ENCODE measurements around the gene CMA1.
"Not testable (repeated sequence)": the region's sequence is repeated elsewhere in the genome, so short reads cannot be mapped to it uniquely, and the experiment has no call there.

CMA1 gene

GRCh38 chr14:24508155-24508840 is at the start of gene CMA1:
TSS of gene CMA1 (minus strand) at chr14:24508265. CDS start at chr14:24508235, 30 bp downstream.
- no peak for FAIRE-seq

GRCh38 chr14:24556756-24557155 is 48.7 kb upstream of the CMA1 start:
- peak; percentile 60 for DNase-seq (ENCODE audit: low spot score)
- peak; percentile 22 for FAIRE-seq

More at GRCh38 chr14:24508155-24508840, at the start of gene CMA1:
- DNase-seq (ENCODE audit: low spot score): no peak

GRCh38 chr14:24549064-24549463 is 41.0 kb upstream of the CMA1 start:
- DNase-seq (ENCODE audit: low spot score); FAIRE-seq: not testable (repeated sequence)

- no peak for FAIRE-seq
- DNase-seq (ENCODE audit: low spot score): no peak
Measured at GRCh38 chr14:24542346-24542936, 34.4 kb upstream of the CMA1 start.

- FAIRE-seq: no peak
Measured at GRCh38 chr14:24535737-24536136, 27.7 kb upstream of the CMA1 start.

GRCh38 chr14:24534286-24534685 is 26.2 kb upstream of the CMA1 start:
- FAIRE-seq (no peak), DNase-seq (ENCODE audit: low spot score) (no peak)

More at GRCh38 chr14:24535737-24536136, 27.7 kb upstream of the CMA1 start:
- DNase-seq (ENCODE audit: low spot score): no peak

GRCh38 chr14:24525877-24526620 is 18.0 kb upstream of the CMA1 start:
- not testable (repeated sequence) for DNase-seq (ENCODE audit: low spot score); FAIRE-seq

GRCh38 chr14:24518851-24519250 is 10.8 kb upstream of the CMA1 start:
- FAIRE-seq (no peak), DNase-seq (ENCODE audit: low spot score) (no peak)

- no peak for FAIRE-seq
- DNase-seq (ENCODE audit: low spot score): no peak
Measured at GRCh38 chr14:24514209-24514608, 6.1 kb upstream of the CMA1 start.

GRCh38 chr14:24513009-24513408 is 4.9 kb upstream of the CMA1 start:
- no peak for FAIRE-seq

GRCh38 chr14:24506443-24506842 is 1.6 kb downstream of the CMA1 start:
- no peak for DNase-seq (ENCODE audit: low spot score)
- FAIRE-seq: no peak

More at GRCh38 chr14:24513009-24513408, 4.9 kb upstream of the CMA1 start:
- DNase-seq (ENCODE audit: low spot score): no peak

- DNase-seq (ENCODE audit: low spot score): no peak
- FAIRE-seq: no peak
Measured at GRCh38 chr14:24504425-24504950, 3.6 kb downstream of the CMA1 start.

GRCh38 chr14:24491586-24492408 is 16.3 kb downstream of the CMA1 start:
- FAIRE-seq; DNase-seq (ENCODE audit: low spot score): not testable (repeated sequence)

GRCh38 chr14:24483604-24484252 is 24.3 kb downstream of the CMA1 start:
- DNase-seq (ENCODE audit: low spot score) (peak; percentile 20), FAIRE-seq (no peak)

GRCh38 chr14:24482699-24483303 is 25.3 kb downstream of the CMA1 start:
- peak; percentile 37 for DNase-seq (ENCODE audit: low spot score)
- FAIRE-seq: not testable (repeated sequence)

GRCh38 chr14:24481622-24482324 is 26.3 kb downstream of the CMA1 start:
- no peak for DNase-seq (ENCODE audit: low spot score)
- no peak for FAIRE-seq

GRCh38 chr14:24479999-24480398 is 28.1 kb downstream of the CMA1 start:
- DNase-seq (ENCODE audit: low spot score); FAIRE-seq: not testable (repeated sequence)

GRCh38 chr14:24475261-24475660 is 32.8 kb downstream of the CMA1 start:
- no peak for FAIRE-seq

GRCh38 chr14:24473211-24473610 is 34.9 kb downstream of the CMA1 start:
- FAIRE-seq: no peak
- no peak for DNase-seq (ENCODE audit: low spot score)

More at GRCh38 chr14:24475261-24475660, 32.8 kb downstream of the CMA1 start:
- DNase-seq (ENCODE audit: low spot score): no peak

Data from RCC 7860 (cell line).